GM19468 (cell line): ENCODE measurements around the gene CDH13.

Experiments used
- ATAC-seq: cut with Tn5 transposase; IDR thresholded peaks from one replicate; pipeline ENCODE4 v1.9.1; 2021; ENCODE audit warnings: mild to moderate bottlenecking, moderate library complexity, moderate number of reproducible peaks; ENCODE audit not compliant: unreplicated experiment; ENCODE audit errors: extremely low read depth

CDH13 gene

DNA sequence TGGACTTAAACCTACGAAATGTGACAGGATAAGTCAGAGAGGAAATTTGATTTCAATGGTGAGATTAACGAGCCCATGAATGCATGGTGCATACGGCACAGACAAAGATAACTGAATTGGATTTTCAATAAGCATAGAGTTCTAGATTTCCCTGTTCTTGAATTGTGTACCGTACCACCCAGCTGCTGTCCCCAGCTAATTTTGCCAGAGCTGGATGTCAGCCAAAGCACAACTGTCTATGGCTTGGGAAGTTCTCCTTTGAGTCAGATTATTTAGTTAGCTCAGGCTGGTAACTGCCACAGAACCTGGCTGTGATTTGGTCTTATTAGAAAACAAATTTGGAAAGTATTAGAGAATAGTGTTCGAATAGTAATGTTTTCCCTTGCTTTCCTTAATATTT lies 143.1 kb downstream of the CDH13 start:
- no peak for ATAC-seq

- no peak for ATAC-seq
Measured at GRCh38 chr16:82772215-82772614, 145.4 kb downstream of the CDH13 start.

GRCh38 chr16:82773018-82773417 lies 146.2 kb downstream of the CDH13 start:
- no peak for ATAC-seq

DNA sequence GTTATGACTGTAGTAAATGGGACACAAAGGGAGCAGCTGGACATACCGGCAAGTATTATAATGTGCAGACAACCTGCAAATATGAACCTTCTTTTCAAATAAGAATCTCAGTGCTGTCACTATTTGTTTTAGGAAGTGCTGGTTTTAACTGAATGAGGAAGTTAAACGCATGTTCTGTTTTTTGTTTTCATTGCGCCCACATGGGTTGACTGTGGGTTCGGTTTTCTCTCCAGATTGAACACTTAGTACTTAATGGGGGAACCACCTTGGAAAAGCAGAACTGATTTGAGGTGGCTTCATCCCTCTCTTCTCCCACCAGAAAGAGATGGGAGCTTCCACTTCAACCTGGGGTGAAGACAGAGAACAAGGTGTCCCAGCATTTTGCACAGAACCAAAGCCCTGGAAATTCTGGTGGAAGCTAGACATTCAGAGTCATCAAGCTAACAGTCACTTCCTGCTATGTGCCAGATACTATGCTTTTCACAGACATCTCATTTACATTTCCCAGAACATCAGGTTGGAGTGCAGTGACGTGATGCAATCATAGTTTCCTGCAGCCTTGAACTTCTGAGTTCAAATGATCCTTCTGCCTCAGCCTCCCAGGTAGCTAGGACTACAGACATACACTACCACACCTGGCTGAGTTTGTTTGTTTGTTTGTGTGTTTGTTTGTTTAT lies 149.8 kb downstream of the CDH13 start:
- no peak for ATAC-seq

DNA sequence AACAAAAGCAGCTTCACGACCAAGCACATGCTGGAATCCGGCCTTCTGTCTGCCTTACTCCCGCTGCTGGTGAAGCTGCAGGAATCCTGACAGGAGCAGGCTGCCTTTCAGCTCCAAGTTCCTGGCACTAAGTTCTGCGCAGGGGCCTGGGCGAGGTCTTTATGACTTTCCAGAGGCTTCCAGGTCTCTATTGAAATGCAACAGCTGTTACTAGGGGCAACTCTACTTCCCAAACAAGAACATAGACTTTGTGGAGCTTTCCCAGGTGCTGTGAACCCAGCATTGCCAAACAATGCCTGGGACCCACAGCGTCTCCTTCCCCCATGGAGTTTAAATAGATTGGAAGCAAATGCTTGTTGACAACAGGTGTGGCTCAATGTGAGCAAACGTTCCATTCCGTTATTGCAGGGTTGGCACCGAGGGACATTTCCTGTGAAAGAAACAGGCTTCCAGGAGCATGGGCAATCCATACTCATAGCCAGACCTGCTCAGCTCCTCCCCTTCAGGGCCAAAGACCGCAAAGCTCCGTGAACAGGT lies 156.0 kb downstream of the CDH13 start:
- ATAC-seq = no peak

- ATAC-seq = no peak
Measured at GRCh38 chr16:82783933-82784572, 157.3 kb downstream of the CDH13 start.

DNA sequence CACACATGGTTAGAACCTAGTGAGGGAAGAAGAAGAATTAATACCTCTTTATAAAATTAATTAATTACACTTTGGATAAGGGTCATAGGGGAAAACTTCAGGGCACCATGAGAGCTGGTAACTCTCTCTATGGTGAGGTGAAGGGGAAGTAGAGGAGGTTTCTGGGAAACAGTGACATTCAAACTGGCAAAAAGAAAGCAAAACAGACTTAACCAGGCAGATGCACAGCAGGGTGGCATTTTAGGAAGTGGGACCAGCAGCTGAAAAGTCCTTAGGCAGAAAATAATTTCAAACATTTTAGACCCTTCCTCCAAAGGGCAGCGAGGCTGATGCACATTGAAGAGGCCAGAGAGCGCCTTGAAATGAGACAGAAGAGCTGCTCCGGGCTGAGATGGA lies 157.8 kb downstream of the CDH13 start:
- ATAC-seq = no peak

DNA sequence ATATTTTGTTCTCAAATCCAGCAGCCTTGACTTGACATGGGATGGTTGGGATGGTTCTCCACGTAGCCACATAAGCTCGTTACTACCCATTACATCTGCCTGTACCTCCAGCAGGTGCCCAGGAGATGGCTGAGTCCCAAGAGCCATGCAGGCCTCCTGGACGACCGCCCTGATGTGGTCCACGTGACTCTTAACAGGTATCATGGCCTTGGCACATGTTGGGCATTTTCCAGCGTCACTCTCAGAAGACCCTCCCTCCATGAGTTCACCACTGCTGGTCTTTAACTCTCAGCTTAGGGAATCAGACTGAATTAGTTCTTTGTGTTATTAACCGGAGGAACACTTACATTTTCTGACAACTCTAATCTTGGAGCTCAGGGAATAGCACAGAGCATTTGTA lies 161.5 kb downstream of the CDH13 start:
- no peak for ATAC-seq

DNA sequence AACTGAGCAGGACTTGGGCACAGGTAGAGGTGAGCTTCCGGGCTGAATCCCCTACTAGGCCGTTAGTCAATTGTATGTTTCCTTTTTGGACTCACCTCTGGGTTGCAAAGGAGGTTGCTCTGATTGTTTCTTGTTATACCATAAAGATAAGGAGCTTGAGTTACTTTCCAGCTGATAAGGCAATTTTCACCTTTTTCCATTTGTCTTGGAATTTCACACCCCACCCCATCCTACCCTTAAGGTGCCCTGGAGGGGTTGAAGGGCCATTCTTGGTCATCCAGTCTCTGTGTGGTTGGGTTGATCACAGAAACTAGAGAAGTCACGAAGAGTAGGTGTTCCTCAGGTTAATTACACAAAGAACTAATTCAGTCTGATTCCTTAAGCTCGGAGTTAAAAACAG lies 162.2 kb downstream of the CDH13 start:
- ATAC-seq = no peak

DNA sequence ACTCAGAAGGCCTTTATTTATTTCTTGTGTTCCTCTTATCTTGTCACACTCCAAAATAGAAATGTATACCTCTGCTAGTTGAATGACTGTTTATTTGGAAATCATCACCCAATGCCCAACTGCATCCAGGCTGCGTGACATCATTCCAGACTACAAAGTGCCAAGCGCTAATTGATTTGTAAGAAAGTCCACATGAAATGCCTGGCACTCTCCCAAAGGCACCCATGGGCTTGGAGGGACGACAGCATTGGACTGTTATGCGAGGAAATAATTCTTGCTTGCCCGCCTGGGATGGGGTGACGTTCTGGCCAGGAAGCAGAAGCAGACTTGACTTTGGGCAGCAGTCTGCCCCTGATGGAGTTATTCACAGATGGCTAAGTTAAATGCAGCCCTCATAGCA lies 165.9 kb downstream of the CDH13 start:
- no peak for ATAC-seq

- ATAC-seq = no peak
Measured at GRCh38 chr16:82793528-82794245, 166.9 kb downstream of the CDH13 start.

- no peak for ATAC-seq
Measured at GRCh38 chr16:82796047-82796446, 169.3 kb downstream of the CDH13 start.

DNA sequence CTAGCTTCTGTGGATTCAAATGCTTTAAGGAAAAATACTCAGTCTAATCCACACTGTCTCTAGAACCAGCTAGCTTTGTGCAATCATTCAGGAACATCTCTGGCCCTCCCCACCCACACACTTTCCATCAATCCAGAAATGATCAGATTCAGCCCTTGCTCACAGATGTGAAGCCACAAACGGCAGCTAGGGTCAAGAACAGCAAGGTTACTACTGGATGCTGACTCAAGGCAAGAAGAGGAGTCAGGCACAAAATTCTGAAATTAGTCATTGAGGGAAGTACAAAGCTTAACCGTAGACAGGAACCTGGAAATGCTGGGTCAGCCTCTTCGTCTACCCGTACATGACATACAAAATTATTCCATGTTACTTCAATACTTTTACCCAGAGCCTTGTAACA lies 174.6 kb downstream of the CDH13 start:
- ATAC-seq = no peak

- ATAC-seq = no peak
Measured at GRCh38 chr16:82805866-82806265, 179.1 kb downstream of the CDH13 start.

GRCh38 chr16:82807311-82807710 lies 180.5 kb downstream of the CDH13 start:
- ATAC-seq = no peak

DNA sequence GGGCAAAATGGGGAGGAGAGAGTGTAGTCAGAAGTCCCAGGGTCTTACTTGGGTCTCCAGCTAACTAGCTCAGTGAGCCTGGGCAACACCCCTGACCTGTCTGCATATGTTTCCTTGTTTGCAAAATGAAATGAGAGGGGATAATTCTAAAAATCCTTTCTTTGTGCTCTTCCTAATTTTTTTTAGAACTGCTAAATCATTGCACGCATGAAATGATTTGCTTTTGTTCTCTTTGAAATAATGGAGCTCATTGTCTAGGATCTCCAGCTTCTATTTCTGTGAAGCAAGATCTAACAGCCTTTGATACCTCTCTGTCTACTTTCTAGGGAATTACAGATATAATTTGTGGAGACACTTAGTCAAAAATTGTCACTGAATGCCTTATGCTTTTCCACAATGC lies 181.3 kb downstream of the CDH13 start:
- no peak for ATAC-seq

GRCh38 chr16:82810077-82810476 lies 183.3 kb downstream of the CDH13 start:
- ATAC-seq = no peak

GRCh38 chr16:82814059-82814458 lies 187.3 kb downstream of the CDH13 start:
- no peak for ATAC-seq

DNA sequence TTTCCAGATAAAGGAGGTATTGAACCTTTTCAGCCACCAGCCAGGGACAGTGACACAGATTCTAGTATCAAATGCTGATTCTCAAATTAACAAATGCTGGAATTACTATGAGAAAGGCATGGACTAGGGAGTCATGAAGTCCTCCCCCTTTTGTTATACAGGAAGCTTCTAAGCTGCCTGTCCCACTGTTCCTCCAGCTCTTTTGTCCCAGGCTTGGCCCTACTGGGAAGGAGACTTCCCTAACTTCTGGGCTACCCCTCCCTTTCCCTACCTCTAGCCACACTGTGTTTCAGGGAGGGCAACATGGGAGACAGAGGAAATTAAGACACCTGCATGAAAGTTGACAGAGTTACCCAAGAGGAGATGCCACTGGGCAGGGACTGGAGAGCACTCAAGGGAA lies 192.5 kb downstream of the CDH13 start:
- no peak for ATAC-seq

GRCh38 chr16:82820855-82821254 lies 194.1 kb downstream of the CDH13 start:
- no peak for ATAC-seq

- ATAC-seq = no peak
Measured at GRCh38 chr16:82824408-82824807, 197.6 kb downstream of the CDH13 start.
